ENCODE data around the gene DRP2.
"Not testable (repeated sequence)": the region's sequence is repeated elsewhere in the genome, so short reads cannot be mapped to it uniquely, and the experiment has no call there.

Gene DRP2

GRCh38 chrX:101232316-101232715 is 12.7 kb downstream of the DRP2 start:
- no peak for DNase-seq

GRCh38 chrX:101237041-101237440 is 17.5 kb downstream of the DRP2 start:
- DNase-seq, result no peak

- no peak for DNase-seq
Measured at GRCh38 chrX:101241531-101241930, 21.9 kb downstream of the DRP2 start.

GRCh38 chrX:101252634-101253033 is 33.0 kb downstream of the DRP2 start:
- no peak for DNase-seq

GRCh38 chrX:101257448-101258258 is 38.1 kb downstream of the DRP2 start:
- no peak for DNase-seq

- DNase-seq, result no peak
Measured at GRCh38 chrX:101258259-101258581, 38.6 kb downstream of the DRP2 start.

GRCh38 chrX:101260435-101260834 is 40.8 kb downstream of the DRP2 start:
- no peak for DNase-seq

GRCh38 chrX:101262590-101262989 is 43.0 kb downstream of the DRP2 start:
- no peak for DNase-seq

- DNase-seq, result no peak
Measured at GRCh38 chrX:101263766-101264165, 44.2 kb downstream of the DRP2 start.

- DNase-seq, result peak in 18 of 56 donors; percentile 0 to 37 (median 4)
Measured at GRCh38 chrX:101265869-101266428, 46.4 kb downstream of the DRP2 start.

GRCh38 chrX:101274198-101274597 is 54.6 kb downstream of the DRP2 start:
- DNase-seq, result no peak

GRCh38 chrX:101276238-101276637 is 56.7 kb downstream of the DRP2 start:
- DNase-seq, result no peak

- DNase-seq, result peak in 2 of 56 donors; percentile 0
Measured at GRCh38 chrX:101287402-101287801, 67.8 kb downstream of the DRP2 start.

- no peak for DNase-seq
Measured at GRCh38 chrX:101290957-101291603, 71.5 kb downstream of the DRP2 start, which contains the start of gene TAF7L. Gene TAF7L (minus strand): TSS chrX:101291334. CDS start chrX:101287543, 3,791 bp downstream.

- DNase-seq, result not testable (repeated sequence)
Measured at GRCh38 chrX:101295603-101296002, 76.0 kb downstream of the DRP2 start.

GRCh38 chrX:101303790-101304189 is 84.2 kb downstream of the DRP2 start:
- DNase-seq, result no peak

Data from nucleus accumbens (tissue), 56 donors.